Coronary artery (tissue), 2 donors: ENCODE measurements around the gene LIN7A.
"Not testable (repeated sequence)": the region's sequence is repeated elsewhere in the genome, so short reads cannot be mapped to it uniquely, and the experiment has no call there.

Source experiments
- DNase-seq: peaks from one replicate; pipeline ENCODE4 v3.0.0-alpha.2; 2017; ENCODE audit warnings: low spot score
- H3K27ac ChIP-seq, 2 donors: fragments of 200-600 bp; sonication (generic); one replicate each; pipeline ENCODE4 v1.5.1; 2016 to 2019
- H3K4me3 ChIP-seq: fragments of 200-600 bp; sonication (generic); 2 replicates; pipeline ENCODE4 v1.5.1; 2016; ENCODE audit warnings: mild to moderate bottlenecking, moderate library complexity
- CTCF ChIP-seq: fragments of 200-600 bp; sonication (generic); IDR thresholded peaks from one replicate; pipeline ENCODE4 v1.5.1; 2019; ENCODE audit warnings: antibody characterized with exemption

LIN7A gene

DNA sequence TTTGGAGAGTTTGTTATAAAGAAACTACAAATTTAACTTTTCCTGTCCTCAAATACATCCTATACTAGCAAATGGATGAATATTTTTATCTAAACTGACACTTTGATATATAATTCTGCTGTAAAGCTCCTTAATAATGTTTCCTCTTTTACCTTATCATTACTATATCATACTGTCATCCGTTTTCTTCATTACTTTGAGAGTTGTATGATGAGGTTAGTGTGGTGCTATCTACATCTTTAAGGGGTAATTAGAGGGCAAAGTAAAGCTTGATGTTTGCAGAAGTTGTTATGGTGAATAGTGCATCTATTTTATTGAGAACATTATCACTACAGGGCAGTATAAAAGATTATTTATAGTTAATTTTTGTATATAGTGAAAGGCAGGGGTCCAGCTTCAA lies 36.1 kb downstream of the LIN7A start:
- DNase-seq: no peak
- no peak for TF ChIP-seq CTCF

DNA sequence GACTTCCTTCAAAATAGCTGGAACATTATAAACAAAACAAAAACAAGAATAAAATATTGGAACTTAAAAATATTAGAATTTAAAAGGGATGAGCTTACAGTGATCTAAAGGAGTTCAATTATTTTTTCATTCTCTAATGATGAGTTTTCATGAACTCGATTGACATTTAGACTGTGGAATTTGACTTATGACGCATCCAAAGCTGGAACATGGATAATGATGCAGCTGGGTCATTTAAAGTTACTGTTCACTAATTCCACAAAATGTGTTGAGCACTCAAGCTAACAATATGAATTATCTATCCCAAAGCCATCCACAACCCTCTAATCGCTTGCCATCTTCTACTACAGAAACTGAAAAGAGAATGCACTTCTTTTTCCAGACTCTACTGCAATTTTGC lies 42.5 kb downstream of the LIN7A start:
- no peak for DNase-seq
- Histone ChIP-seq H3K27ac (no peak overlapping the region), H3K4me3 (no peak overlapping the region)
- TF ChIP-seq CTCF: no peak

More for the DNA sequence above, 36.1 kb downstream of the LIN7A start:
- Histone ChIP-seq H3K4me3 (no peak overlapping the region), H3K27ac (no peak overlapping the region)

GRCh38 chr12:80894179-80894578 lies 43.6 kb downstream of the LIN7A start:
- Histone ChIP-seq H3K4me3 (no peak overlapping the region), H3K27ac (no peak overlapping the region)
- no peak for TF ChIP-seq CTCF
- no peak for DNase-seq

DNA sequence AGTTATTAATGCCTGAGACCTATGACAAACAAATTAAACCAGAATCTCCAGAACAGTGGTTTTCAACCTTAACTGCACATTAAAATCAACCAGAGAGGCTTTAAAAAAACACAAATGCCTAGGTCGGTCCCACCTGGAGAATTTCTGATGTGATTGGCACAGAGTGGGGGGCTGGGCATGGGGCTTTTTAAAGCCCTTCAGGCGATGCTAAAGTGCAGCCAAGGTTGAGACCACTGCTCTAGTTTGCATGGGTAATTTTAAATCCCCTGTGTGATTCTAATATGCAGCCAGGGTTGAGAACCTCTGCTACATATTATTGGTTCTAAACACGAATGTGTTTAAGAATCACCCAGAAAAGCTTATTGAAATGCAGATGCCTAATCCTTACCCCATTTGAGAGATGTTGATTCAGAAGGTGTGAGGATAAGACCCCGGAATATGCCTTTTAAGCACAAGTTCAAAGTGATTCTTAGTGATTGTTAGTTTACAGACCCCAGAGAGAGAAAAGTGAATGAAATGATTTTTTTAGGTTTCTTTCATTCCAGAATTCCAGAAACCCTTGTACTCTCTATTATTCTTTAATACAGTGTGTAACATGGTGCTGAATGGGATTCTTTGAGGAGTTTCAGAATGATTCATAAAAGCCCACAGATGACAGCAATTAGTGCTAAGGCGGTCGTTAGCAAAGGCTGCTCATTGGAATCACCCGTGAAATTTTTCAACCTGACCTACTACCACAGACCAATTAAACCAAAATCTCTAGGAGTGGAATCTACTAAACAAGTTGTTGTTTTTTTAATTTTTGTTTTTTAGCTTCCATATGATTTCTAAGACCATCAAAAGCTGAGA lies 44.9 kb downstream of the LIN7A start:
- no peak overlapping the region for H3K4me3 ChIP-seq
- no peak for DNase-seq
- TF ChIP-seq CTCF: no peak
- H3K27ac ChIP-seq: no peak overlapping the region

- Histone ChIP-seq H3K4me3 (no peak overlapping the region), H3K27ac (no peak overlapping the region)
- no peak for TF ChIP-seq CTCF
- DNase-seq: no peak
Observed at GRCh38 chr12:80884651-80885050, 53.1 kb downstream of the LIN7A start.

GRCh38 chr12:80881106-80881505 lies 56.6 kb downstream of the LIN7A start:
- TF ChIP-seq CTCF: no peak
- Histone ChIP-seq H3K4me3 (no peak overlapping the region), H3K27ac (no peak overlapping the region)
- no peak for DNase-seq

GRCh38 chr12:80878452-80878851 lies 59.3 kb downstream of the LIN7A start:
- not testable (repeated sequence) for H3K4me3 ChIP-seq, DNase-seq, H3K27ac ChIP-seq
